GM18502 (cell line): ENCODE data around the gene MITF.
"Not testable (repeated sequence)": the region's sequence is repeated elsewhere in the genome, so short reads cannot be mapped to it uniquely, and the experiment has no call there.

Experiments used
- ATAC-seq: cut with Tn5 transposase; IDR thresholded peaks from one replicate; pipeline ENCODE4 v1.9.1; 2021; ENCODE audit warnings: mild to moderate bottlenecking; ENCODE audit not compliant: unreplicated experiment, poor library complexity

The MITF gene

GRCh38 chr3:69784954-69785514, 45.8 kb downstream of the MITF start:
- ATAC-seq = no peak

DNA sequence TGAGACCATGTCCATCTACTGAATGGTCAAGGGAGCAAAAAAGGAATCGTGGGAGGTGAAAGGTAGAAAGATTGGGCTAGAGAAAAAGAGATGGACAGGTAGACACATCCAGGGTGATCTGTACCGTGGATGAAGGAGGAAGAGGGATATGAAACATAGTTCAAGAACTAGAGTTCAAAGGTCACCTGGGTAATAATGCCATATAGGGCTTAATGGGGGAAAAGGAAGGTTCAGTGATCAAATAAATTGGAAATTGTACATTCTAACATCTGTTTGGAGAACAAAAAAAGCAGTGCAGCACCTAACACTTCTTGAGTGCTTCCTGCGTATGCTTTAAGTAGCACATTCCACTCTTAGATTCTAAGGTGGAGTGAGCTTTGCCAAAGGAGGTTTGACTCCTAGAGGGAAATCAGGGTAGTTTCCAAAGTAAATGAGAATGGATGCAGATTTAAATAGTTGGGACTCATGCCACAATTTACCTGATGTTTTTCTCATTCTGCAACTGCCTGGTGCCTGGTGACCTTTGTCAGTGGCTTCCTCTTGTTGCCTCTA, 46.6 kb downstream of the MITF start:
- ATAC-seq = no peak

GRCh38 chr3:69786854-69787253, 47.6 kb downstream of the MITF start:
- no peak for ATAC-seq

DNA sequence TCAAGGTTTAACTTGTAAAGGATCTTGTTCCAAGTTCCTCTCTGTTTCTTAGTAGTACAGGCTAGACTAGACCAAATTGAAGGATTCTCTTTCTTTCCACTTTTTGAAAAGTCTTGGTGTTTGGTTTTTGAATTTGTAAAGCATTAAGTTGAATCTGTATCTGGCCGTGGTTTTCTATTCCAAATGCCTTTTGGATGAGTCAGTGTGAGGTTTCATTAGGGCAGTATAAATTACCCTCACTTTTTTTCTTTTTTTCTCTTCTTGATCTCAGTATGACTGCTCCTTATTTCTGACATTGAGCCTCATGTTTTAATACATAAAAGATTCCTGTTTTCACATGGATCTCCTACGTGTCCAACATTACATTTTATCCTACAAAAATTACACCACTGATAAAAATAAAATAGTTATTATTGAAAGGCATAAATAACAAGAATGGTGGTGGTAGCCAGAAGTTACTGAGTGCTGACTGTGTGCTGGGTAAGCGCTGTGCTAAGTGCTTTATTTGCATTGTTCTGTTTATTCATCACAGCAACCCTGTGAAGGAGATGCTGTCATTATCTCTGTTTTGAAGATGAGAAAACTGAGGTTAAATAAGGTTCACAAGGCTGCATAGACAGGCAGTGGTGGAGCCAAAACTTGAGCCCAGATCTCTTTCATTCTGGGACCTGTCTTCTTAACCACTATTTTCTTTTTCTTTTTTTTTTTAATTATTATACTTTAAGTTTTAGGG, 48.3 kb downstream of the MITF start:
- ATAC-seq = no peak

DNA sequence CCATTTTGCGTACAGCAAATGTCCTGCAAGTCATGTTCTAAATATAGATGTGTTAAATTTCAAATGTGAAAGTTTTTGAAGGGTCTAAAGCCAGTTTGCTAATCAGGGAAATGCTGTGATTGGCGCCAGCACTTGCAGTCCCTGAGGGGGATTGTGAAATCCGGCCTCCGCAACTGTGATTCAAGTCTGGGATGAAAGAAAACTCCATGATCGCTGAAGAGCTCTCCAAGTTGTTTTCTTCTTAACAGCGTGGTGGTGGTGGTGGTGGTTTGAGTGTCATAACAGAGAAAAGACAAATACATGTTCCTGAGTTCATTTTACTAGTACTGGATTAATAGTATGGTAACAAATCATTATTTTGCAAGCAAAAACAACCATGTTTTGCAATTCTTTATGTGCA, 51.8 kb downstream of the MITF start:
- ATAC-seq = no peak

GRCh38 chr3:69791919-69792399, 52.7 kb downstream of the MITF start:
- no peak for ATAC-seq

DNA sequence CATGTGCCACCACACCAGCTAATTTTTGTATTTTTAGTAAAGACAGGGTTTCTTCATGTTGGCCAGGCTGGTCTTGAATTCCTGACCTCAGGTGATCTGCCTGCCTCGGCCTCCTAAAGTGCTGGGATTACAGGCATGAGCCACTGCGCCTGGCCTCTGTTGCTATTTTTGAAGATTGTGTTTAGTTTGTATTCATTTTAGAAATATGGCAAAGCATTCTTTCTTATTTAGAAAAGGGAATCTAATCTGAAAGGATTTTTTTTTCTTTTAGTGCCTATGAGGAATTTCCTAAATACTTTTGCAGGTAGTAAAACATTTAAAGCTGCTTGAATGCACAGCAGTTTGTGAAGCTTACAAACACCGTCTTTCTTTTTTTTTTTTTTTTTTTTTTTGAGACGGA, 56.9 kb downstream of the MITF start:
- ATAC-seq = not testable (repeated sequence)

DNA sequence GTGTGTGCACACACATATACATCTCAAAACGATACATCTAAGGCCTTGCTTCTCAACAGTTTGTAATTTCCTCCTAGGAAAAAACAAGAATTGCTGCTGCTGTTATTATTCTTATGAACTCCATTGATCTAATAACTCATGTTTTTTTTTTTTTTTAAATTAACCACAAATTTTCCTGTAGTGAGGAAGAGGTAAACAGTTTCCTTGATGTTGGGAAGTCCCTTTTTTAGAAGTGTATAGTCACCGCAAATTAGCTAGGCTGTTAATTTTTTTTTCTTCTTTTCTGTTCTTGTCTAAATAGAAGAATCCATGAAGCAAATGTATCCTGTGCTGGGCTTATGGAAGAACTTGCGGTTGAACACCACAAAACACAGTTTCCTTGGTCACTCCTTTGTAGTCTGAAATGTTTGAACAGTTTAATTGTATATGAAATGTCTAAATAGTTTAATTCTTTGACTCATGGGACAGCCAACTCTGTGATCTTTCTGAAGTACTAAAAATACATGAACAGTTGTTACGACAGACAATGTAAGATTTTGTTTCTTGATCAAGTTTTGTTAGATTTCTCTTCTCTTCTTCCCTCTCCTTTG, 64.5 kb downstream of the MITF start:
- no peak for ATAC-seq

DNA sequence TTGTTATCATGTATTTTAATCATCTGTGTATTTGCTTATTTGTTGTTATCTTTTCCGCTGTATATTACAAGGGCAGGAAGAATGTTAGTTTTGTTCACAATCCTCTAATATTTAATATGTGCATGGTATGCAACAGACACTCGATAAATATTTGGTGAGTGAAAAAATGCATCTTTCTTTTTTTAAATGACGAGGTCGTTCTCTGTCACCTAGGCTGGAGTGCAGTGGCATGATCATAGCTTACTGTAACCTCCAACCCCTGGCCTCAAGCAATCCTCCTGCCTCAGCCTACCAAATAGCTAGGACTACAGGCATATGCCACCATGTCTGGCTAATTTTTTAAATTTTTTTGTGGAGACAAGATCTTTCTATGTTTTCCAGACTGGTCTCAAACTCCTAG, 66.2 kb downstream of the MITF start:
- ATAC-seq = no peak

DNA sequence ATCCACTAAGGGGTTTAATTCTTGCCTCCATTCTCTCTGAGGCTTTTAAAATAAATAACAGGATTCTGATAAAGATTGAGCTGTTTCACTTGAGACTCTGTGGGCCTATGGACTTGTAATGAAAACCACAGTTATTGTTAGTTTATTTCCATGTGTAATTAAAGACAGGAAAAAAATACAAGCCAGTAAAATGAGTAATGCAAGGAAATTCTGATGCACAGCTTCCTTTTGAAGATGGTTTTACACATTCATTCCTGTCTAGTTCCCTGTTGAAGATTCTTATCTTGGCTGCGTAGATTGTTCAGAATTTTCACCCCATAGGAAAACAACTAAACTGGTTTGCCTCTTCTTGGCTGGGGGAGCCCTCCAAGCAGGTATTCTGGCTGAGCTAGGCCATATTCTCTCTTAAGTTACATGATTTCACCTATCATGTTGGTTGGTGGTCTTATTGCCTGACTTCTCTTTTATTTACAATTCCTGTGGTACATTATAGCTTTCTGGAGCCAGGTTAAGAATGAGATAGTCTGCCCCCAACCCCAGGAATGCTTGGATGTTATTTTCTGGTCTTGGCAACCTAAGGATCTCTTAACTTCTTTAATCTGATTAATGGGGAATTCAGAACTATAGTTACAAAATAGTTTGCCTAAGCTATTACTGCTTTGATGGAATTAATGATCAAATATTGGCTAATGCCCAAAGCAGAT, 67.6 kb downstream of the MITF start:
- no peak for ATAC-seq

DNA sequence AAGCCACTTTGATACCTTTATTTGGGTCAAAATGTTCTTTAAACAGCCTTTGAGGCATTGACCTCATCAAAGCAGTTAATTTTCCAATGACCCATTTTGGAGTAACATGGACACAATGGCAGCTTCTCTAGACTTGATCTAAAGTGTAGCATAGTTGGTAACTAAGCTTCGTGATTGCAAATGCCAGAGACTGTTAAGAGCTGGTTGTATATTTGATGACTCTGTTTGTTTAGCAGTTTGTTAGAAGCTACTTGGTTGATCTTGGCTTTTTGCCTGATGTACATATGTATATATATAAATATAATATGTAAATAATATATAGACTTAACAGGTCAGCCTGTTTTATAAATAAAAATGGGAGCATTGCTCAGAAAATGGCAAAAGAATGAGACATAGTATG, 68.4 kb downstream of the MITF start:
- ATAC-seq = no peak

- ATAC-seq = no peak
Measured at GRCh38 chr3:69809076-69809835, 70.0 kb downstream of the MITF start.

- ATAC-seq = no peak
Measured at GRCh38 chr3:69811452-69812401, 72.5 kb downstream of the MITF start.

- no peak for ATAC-seq
Measured at GRCh38 chr3:69815970-69816369, 76.7 kb downstream of the MITF start.

DNA sequence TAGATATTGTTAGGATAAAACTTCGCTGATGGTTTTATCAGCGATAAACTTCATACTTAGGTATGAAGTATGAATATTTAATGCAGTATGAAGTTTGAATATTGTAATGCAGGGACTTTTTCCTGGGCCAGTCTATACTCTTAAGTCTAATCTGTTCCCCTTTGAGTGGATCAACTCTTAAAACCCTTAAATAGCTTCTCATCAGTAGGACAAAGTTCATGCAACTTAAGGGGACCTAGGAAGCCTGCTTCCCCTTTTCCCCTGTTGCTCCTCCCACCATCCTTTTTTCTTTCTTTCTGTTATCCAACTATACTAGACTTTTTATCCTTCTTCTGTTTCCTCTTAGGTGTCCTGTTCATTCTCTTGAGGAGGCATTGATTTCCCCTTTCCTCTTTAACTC, 78.7 kb downstream of the MITF start:
- ATAC-seq = no peak

GRCh38 chr3:69819282-69819681, 80.0 kb downstream of the MITF start:
- ATAC-seq = no peak

DNA sequence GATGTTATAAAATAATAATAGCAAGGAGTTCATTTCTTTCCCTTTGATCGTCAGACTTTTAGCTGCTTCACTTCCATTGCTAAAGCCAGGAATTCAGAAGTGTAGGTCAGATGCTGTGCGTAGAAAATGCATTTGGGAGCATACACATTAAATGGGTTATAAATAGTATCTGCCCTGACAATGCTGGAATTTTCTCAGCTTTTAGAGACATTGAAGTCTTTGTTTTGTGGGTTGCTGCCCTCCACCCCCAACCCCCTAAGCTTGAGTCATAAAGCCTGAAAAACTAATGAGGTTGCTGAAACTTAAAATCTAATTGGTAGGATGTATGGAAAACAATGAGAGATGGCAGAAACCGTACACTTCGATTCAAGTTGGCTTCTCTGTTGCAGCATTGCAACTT, 81.9 kb downstream of the MITF start:
- ATAC-seq = no peak

DNA sequence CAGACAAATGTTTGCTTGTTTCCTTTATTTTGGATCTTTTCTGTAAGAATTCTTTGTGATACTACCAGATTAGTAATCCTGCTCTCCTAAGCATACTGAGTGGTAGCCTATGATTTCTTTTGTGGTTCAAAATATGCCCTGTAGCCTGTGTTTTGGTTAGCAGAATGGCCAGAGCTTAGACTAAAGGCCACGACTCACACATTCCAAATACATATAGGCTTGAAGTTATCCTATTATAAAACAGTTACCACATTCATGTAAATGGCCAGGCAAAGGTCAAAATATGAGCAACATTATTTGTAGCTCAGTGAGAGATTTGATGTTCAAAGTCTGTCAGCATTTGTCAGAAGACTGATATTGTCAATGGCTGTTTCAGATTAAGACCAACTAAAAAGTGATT, 84.5 kb downstream of the MITF start:
- no peak for ATAC-seq

GRCh38 chr3:69825446-69825845, 86.2 kb downstream of the MITF start:
- ATAC-seq = no peak
